ENCODE data around the gene TARBP1.
A peak's percentile ranks its signal among the peaks of the same experiment; 100 is the strongest.
"Not testable (repeated sequence)": the region's sequence is repeated elsewhere in the genome, so short reads cannot be mapped to it uniquely, and the experiment has no call there.

TARBP1 gene

GRCh38 chr1:234504969-234505768 lies 26.2 kb upstream of the TARBP1 start:
- DNase-seq (ENCODE audit: low spot score), result no peak

- not testable (repeated sequence) for DNase-seq (ENCODE audit: low spot score)
Measured at GRCh38 chr1:234504251-234504650, 25.3 kb upstream of the TARBP1 start.

- no peak for DNase-seq (ENCODE audit: low spot score)
Measured at GRCh38 chr1:234503193-234504050, 24.4 kb upstream of the TARBP1 start.

- DNase-seq (ENCODE audit: low spot score), result no peak
Measured at GRCh38 chr1:234502785-234503184, 23.8 kb upstream of the TARBP1 start.

GRCh38 chr1:234500269-234500668 lies 21.3 kb upstream of the TARBP1 start:
- DNase-seq (ENCODE audit: low spot score), result no peak

- no peak for DNase-seq (ENCODE audit: low spot score)
Measured at GRCh38 chr1:234499943-234500245, 20.9 kb upstream of the TARBP1 start.

GRCh38 chr1:234499119-234499942 lies 20.4 kb upstream of the TARBP1 start:
- peak; percentile 79 for DNase-seq (ENCODE audit: low spot score)

GRCh38 chr1:234498448-234499118 lies 19.6 kb upstream of the TARBP1 start:
- DNase-seq (ENCODE audit: low spot score), result no peak

DNA sequence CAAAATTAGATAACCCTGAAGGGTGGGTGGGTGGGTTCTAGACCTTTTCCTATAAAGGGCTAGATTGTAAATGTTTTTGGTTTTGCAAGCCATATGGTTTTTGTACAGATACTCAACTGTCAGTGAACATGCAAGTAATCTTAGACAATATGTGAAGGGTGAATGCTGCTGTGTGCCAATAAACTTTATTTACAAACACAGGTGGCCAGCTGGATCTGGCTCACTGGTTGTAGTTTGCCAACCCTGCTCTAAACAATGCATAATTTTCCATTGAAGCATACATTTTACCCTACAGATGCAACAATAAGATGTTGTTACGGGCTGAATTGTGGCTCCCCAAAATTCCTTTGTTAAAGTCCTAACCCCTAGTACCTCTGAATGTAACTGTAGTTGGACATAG lies 18.6 kb upstream of the TARBP1 start:
- no peak for DNase-seq (ENCODE audit: low spot score)

GRCh38 chr1:234495231-234495990 lies 16.4 kb upstream of the TARBP1 start:
- peak; percentile 78 for DNase-seq (ENCODE audit: low spot score)

- DNase-seq (ENCODE audit: low spot score), result no peak
Measured at GRCh38 chr1:234494049-234494448, 15.1 kb upstream of the TARBP1 start.

DNA sequence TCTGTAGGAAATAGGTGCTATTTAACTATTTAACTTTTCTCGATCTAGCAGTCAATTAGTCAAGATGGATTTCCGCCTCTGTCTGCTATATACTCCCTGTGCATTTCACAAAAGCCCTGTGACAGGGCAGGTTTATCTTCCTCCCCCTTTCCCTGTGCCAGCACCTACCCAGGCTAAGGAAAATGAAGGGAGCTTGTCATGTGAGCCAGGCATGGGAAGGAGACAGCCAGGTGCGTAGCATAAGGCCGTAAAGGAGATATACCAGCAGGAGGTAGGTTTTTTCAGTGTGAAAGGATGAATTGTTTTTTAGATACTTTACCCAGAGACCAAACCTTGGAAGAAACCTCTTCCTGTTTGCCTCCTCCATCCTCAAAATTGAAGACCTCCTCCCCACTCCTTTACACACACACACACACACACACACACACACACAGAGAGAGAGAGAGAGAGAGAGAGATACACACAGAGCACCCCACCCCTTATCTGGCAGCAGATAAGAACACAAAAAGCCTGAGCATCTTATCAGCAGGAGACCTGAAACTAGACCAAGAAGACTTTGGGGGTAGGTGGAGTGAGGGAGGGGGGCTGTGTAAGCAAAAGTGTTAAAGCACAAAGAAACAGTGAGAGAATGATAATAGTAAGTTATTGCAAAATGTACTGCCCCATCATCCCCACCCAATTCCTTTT lies 12.0 kb upstream of the TARBP1 start:
- DNase-seq (ENCODE audit: low spot score), result no peak

GRCh38 chr1:234489698-234490077 lies 10.7 kb upstream of the TARBP1 start:
- DNase-seq (ENCODE audit: low spot score), result no peak

GRCh38 chr1:234489007-234489697 lies 10.2 kb upstream of the TARBP1 start:
- no peak for DNase-seq (ENCODE audit: low spot score)

- no peak for DNase-seq (ENCODE audit: low spot score)
Measured at GRCh38 chr1:234488054-234489006, 9.4 kb upstream of the TARBP1 start.

DNA sequence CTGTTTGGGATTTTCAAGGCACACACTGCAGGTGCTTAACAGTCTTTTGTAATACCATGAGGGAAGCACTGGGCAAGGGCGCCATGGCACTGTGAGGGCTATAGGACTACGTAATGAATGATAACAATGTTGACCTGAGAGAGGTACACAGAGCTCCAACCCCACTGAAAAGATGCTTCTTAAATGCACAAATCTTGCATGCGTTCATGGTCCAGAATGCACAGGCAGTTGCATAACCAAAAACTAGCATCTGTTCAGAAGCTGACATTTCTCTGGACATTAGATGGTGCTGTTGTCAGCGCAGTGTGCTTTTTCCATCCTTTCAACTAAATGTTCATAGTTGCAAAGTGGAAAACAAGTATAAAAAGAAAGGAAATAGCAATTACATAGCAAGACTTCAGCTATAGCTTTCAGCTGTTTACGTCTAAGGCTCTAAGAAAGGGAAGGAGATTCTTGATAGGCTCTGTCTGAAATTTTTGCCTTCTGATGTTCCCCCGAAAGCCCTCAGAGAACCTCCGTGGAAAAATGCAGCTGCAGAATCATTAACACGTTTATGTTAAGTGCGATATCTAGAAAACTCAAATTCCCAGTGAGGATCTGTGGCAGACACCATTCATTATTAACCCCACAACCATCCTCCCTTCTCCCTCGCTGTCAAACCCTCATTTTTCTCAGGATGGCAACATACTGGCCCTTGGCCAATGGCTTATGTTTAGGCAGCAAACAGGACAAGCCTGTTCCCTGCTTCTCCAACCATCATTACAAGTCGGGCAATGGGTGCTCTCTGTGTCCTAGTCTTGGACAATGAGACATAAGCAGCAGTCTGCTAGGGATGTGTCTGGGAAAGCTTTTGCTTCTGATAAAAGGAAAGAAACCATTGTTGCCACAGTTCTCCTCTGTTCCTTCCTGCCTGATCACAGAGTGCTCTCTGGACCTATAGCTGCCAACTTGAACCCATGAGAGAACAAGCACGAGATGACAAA lies 8.2 kb upstream of the TARBP1 start:
- DNase-seq (ENCODE audit: low spot score), result no peak

DNA sequence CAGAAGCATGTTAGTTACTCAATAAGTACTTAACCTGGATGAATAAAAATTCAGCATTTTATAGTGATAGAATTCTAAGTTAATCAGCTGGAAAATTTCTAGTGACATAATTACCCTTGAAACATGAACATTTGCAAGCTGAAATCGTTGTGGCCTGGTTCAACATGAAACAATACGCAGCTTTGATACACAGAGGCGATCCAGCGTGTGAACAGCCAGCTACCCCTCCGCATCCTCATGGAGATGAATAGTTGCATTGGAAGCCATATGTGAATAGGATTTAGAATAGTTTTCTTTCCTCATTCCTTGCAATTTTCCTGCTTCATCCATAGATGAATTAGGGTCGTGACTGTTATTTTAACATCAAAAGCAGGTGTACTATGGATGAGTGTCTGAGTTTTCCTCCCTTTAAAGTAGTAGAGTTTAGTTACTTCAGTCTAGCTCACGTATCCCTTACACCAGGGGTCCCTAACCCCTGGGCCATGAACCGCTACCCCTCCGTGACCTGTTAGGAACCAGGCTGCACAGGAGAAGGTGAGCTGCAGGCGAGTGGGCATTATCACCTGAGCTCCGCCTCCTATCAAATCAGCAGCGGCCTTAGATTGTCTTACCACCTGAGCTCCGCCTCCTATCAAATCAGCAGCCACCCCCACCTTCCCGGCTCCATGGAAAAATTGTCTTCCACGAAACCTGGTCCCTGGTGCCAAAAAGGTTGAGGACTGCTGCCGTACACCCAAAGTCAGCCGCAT lies 6.2 kb upstream of the TARBP1 start:
- no peak for DNase-seq (ENCODE audit: low spot score)
